GM21825 (cell line): ENCODE results near the gene ACACA.

Experiments
- ATAC-seq: cut with Tn5 transposase; IDR thresholded peaks from one replicate; pipeline ENCODE4 v1.9.1; 2021; ENCODE audit warnings: mild to moderate bottlenecking, moderate library complexity; ENCODE audit not compliant: unreplicated experiment

ACACA gene

GRCh38 chr17:37109731-37110710, 296.6 kb downstream of the ACACA start:
- ATAC-seq: no peak

GRCh38 chr17:37109106-37109505, 297.5 kb downstream of the ACACA start:
- ATAC-seq: no peak

GRCh38 chr17:37107406-37108083, 299.1 kb downstream of the ACACA start:
- no peak for ATAC-seq

DNA sequence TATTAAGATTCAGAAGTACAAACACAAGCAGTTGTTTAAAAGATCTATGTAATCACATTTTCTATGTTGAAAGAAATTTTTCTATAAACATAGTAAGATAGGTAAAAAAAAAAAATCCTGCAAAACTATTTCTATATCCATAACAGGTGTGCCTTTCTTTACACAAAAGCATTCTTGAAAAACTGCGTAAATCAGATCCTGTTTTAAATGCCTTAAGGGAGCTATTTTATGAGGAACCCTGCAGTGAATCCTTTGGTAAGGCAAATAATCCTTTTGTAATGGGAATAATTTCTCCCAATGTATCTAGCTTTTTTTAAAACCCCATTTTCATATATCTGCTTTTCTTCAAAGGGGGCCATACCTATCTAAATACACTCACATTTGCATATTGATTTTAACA, 300.6 kb downstream of the ACACA start:
- ATAC-seq: no peak

GRCh38 chr17:37103231-37103630, 303.4 kb downstream of the ACACA start:
- no peak for ATAC-seq

GRCh38 chr17:37101306-37101705, 305.3 kb downstream of the ACACA start:
- ATAC-seq: no peak

DNA sequence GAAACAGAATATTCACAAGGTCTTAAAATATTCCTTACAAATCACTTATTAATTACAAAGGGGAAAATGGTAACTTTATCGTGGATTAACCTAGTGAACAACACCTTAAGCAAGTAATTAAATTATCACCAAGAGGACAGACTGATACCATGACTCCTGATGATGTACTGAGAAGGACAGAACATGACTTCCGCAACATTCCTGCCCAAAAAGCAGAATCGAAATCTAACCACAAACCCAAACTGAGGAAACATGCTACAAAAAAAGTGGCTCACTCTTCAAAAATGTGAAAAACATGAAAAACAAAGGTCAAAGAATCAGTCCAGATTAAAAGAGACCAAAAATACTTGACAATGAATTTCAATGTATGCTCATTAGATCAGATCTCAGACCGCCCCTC, 306.4 kb downstream of the ACACA start:
- no peak for ATAC-seq

DNA sequence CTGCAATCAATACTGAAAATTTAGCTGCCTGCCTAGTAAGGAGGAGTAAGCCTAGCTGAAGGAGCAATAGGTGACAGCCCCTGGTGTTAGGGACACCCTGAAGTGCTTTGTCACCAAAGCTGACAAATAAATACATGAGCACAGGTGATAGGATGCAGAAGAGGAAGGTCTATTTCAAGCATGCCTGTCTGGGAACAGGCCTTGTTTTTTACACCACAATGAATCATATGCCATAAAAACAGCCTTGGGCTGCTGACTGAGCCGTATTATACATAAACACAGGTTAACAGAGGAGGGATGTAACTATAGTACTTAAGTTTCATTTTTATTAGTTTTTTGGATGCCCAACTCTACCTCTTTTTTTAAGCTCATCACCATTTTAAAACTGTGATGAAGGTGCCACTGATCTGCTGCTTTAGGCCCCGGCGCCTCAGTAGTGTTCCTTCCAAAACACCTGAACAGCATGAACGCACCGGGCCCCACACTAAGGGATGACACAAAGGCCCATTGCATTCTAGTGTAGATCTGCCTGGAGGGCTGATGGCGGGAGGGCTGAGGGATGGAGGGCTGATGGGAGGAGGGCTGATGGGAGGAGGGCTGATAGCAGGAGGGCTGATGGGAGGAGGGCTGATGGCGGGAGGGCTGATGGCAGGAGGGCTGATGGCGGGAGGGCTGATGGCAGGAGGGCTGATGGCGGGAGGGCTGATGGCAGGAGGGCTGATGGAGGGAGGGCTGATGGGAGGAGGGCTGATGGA, 307.5 kb downstream of the ACACA start:
- ATAC-seq: no peak

- ATAC-seq: no peak
Measured at GRCh38 chr17:37098152-37098551, 308.5 kb downstream of the ACACA start.

- no peak for ATAC-seq
Measured at GRCh38 chr17:37097154-37097553, 309.5 kb downstream of the ACACA start.

GRCh38 chr17:37096071-37096470, 310.6 kb downstream of the ACACA start:
- no peak for ATAC-seq

- ATAC-seq: no peak
Measured at GRCh38 chr17:37094391-37094790, 312.2 kb downstream of the ACACA start.

GRCh38 chr17:37092701-37093100, 313.9 kb downstream of the ACACA start:
- no peak for ATAC-seq

- no peak for ATAC-seq
Measured at GRCh38 chr17:37092071-37092470, 314.6 kb downstream of the ACACA start.

GRCh38 chr17:37090941-37091340, 315.7 kb downstream of the ACACA start:
- no peak for ATAC-seq

DNA sequence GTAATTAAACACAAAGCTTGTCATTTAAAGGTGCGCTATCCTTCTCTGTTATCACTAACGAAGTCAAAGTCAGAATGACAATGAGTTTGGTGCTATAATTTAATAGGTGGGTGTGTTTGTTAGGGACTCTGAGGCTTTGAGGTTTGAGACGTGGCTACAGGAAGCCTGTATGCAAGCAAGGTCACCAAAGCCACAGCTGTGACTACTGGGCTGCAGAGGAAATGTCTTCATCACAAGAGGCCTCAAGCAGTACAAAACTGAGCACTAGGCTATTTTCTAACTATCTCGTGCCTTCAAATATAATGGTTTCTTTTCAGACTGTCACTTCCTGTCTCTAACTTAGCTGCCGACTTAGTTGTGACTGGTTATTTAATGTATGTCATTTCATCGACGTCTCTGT, 316.7 kb downstream of the ACACA start:
- ATAC-seq: peak; percentile 60

GRCh38 chr17:37088913-37089312, 317.7 kb downstream of the ACACA start:
- ATAC-seq: no peak

DNA sequence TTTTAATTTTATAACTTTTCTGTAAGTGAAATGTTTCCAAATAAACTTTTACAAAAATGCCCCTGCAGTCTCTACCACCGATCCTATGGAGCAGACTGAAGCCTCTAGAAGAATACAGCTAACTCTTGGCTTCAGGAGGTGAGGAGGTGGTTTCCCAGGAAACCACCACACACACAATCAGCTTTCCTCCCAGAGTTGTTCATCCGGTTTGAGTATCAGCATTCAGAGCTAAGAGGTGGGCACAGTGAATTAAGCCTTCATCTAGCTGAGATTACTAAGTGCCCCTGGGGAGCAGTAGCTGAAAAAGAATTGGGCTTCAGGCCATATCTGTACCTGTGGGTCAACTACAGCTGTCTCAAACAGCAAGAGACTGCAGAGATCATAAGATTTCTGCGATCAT, 318.2 kb downstream of the ACACA start:
- ATAC-seq: no peak

DNA sequence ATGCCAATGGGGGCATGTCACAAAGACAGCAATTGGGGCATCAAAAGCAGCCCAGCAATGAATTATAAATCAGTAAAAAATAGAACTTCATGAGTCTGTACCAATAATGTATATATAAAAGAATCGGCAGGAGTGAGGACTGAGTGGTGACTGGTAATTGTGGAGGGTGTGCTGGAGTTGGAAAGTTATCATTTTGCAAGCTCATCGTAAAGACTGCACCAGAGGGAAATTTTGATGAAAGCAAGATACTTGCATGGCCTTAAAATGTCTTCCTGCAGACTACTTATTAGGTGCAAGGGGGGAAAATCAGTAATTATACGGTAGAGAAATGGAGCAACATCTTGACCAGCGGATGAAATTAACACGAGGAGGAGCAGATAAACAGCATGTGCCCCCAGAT, 319.0 kb downstream of the ACACA start:
- ATAC-seq: no peak

GRCh38 chr17:37086948-37087347, 319.7 kb downstream of the ACACA start:
- no peak for ATAC-seq

DNA sequence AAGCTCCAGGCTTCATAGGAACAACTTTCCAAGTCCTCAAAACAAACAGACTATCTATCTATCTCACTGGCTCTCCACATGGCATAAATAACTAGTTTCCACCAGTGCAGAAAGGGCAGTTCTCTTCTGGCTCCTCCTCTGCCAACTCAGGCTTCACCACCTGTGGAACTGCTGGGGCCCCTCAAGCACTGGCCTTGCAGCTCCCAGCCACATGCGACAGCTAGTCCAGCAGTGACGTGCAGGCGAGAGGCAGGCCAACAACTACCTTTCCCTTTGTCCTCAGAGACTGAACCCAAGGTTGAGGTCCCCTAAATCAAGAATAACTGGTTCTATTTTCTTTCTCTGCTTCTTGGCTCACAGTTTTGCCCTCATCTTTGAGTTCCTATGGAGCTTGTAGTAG, 320.3 kb downstream of the ACACA start:
- ATAC-seq: no peak
